Activated CD4-positive, alpha-beta T cell treated with anti-CD3 and anti-CD28 coated beads for 24 hours (primary cell): Measurements from ENCODE around the gene DCDC1.

Experiments
- DNase-seq, 2 donors: peaks; one replicate each; pipeline ENCODE4 v3.0.0-alpha.2; 2020; ENCODE audit warnings: low read depth in 2 of 2

Gene DCDC1

GRCh38 chr11:30852091-30852490 lies 517.4 kb downstream of the DCDC1 start:
- DNase-seq: no peak

DNA sequence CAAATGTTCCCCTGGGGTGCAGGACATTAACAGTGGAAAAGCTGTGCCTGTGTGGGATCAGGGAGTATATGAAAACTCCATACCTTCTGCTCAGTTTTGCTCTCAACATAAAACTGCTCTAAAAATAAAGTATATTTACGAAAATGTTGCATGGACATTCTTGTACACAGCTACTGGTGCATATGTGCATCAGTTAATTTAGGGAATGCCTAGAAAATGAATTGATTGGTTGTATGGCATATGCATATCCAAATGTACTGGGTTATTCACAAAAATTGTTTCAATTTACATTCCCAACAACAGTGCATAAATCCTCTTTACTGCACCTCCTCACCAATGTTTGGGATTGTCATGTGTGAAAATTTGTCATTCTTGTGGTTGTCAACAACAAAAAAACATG lies 532.3 kb downstream of the DCDC1 start:
- no peak for DNase-seq

- no peak for DNase-seq
Measured at GRCh38 chr11:30832831-30833230, 536.7 kb downstream of the DCDC1 start.

- no peak for DNase-seq
Measured at GRCh38 chr11:30830681-30831080, 538.9 kb downstream of the DCDC1 start.

DNA sequence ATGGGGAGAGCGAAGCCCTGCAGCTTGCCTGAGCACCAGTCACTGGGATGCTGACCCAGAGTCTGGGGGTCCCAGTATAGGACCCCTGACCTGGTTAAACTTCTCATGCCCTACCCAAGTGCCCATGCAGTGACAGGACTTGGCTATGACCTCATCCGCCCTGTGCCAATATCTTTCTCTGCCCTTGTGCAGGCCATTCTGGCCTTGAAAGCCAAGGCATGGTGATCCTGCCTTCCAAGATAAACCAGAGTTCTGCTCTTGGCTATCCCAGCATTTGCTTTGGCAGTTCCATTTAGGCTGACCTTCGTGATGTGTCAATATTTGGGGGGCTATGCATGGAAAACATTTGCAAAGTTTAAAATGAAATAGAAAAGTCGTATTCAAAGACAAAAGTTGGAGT lies 542.6 kb downstream of the DCDC1 start:
- DNase-seq: no peak

GRCh38 chr11:30825723-30826122 lies 543.8 kb downstream of the DCDC1 start:
- DNase-seq: no peak

DNA sequence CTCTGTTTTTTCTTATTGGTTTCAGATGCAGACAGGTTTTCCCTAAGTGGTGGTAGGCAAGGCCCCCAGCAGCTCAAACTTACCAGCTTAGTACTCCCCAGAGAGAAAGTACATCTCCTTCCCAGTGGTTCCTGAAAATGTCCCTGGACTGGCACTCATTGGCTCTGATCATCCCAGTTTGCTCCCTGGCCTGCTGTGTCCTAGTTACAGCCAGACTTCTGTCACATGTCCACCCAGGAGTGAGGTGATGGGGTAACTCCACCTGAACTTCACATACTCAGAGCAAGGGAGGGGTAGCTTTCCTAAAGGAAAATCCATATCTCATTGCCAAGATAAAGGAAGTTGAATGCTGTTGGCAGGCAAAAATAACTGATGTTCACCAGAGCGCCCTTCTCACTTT lies 546.4 kb downstream of the DCDC1 start:
- no peak for DNase-seq

- no peak for DNase-seq
Measured at GRCh38 chr11:30821438-30821965, 548.0 kb downstream of the DCDC1 start.

DNA sequence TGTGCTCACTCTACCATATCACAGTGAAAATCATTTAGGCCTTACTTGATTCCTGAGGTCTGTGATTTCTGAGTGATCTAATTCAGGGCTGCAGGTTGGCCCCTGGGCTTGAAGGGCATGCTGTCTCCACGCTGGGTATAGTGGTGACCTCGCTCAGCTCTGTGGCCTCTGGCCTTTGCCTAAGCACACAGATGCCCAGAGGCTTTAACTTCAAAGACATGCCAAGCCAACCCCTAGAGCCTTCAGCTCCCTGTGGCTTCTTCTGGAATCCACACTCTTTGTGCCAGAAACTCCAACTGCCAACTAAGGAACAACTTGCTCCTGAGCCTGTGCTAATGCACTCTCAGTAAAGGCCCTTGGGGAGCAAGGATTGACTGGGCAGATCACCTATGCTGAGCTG lies 550.8 kb downstream of the DCDC1 start:
- no peak for DNase-seq

GRCh38 chr11:30816959-30817880 lies 552.3 kb downstream of the DCDC1 start:
- DNase-seq: no peak

DNA sequence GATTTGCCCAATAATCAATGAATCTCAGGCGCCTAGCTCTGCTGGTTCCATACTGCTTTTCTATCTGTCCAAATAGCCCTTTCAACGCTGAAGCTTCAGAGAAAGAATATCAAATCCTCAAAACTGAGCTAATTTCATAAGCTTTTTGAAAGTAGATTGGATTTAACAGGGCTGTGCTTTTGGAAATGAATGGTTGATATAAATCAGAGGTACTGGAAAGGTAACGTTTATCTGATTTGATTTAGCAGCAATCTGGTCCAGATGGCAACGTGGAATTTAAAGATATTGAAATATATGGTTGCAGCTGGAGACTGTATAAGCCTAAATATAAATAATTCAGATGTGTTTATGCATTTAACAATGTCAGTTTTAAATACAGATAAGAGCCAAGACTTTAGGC lies 553.9 kb downstream of the DCDC1 start:
- no peak for DNase-seq

DNA sequence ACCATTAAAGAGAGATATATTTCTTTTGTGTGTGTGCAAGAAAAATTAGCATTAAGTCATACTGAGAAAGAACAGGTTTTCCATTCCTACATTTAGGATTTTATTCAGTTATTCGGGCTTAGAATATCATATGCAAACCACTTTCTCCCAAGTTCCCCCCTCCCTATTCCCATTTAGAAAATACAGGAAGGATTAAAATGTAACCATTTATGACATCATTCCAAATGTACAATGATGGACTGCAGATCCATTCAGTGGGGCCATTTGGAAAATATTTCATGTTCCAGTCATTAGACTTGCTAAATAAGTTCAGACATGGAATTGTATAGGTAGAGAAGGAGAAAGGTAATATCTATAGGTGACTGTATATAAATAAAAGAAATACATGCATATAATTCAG lies 554.8 kb downstream of the DCDC1 start:
- no peak for DNase-seq
